Measurements from ENCODE around the gene TMEM108.

TMEM108 gene

DNA sequence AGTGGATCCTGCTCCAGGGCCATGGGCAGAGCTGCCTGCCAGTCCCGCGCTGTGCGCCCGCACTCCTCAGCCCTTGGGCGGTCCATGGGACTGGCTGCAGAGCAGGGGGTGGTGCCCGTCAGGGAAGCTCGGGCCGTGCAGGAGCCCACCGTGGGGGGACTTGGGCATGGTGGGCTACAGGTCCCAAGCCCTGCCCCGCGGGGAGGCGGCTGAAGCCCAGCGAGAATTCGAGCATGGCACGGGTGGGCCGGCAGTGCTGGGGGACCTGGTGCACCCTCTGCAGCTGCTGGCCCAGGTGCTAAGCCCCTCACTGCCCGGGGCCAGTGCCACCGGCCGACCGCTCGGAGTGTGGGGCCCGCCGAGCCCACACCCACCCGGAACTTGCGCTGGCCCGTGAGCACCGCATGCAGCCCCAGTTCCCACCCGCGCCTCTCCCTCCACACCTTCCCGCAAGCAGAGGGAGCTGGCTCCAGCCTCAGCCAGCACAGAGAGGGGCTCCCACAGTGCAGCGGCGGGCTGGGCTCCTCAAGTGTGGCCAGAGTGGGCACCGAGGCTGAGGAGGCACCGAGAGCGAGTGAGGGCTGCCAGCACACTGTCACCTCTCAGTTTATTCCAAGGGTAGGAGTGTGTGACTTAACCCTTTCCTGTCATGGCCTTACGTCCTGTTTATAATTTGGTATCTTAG, 129.3 kb downstream of the TMEM108 start:
- Histone ChIP-seq H3K36me3 (ENCODE audit: insufficient read depth, low read length) (no peaks in the 10 kb centered on the region), H4K20me1 (ENCODE audit: insufficient read depth, low read length) (no peaks in the 10 kb centered on the region), H2AFZ (ENCODE audit: low read depth, low read length) (no peak overlapping the region), H3K4me1 (ENCODE audit: insufficient read depth, low read length) (no peaks in the 10 kb centered on the region), H3K27me3 (ENCODE audit: insufficient read depth, low read length, poor library complexity) (no peaks in the 10 kb centered on the region), H3K4me2 (ENCODE audit: insufficient read depth, low read length) (no peak overlapping the region), H3K9ac (ENCODE audit: low read depth, low read length) (no peak overlapping the region), H3K27ac (ENCODE audit: low read length) (no peak overlapping the region), H3K79me2 (ENCODE audit: insufficient read depth, low read length) (no peaks in the 10 kb centered on the region), H3K9me3 (ENCODE audit: insufficient read depth, low read length, severe bottlenecking) (no peaks in the 10 kb centered on the region), H3K4me3 (ENCODE audit: low read depth in 1 of 2, low read length in 2 of 2) (no peak overlapping the region)
- TF ChIP-seq EZH2 (IDR thresholded peaks at IDR 0.05; ENCODE audit: borderline replicate concordance, low read depth, low read length, severe bottlenecking), result no peak
- TF ChIP-seq, protein P1, sequence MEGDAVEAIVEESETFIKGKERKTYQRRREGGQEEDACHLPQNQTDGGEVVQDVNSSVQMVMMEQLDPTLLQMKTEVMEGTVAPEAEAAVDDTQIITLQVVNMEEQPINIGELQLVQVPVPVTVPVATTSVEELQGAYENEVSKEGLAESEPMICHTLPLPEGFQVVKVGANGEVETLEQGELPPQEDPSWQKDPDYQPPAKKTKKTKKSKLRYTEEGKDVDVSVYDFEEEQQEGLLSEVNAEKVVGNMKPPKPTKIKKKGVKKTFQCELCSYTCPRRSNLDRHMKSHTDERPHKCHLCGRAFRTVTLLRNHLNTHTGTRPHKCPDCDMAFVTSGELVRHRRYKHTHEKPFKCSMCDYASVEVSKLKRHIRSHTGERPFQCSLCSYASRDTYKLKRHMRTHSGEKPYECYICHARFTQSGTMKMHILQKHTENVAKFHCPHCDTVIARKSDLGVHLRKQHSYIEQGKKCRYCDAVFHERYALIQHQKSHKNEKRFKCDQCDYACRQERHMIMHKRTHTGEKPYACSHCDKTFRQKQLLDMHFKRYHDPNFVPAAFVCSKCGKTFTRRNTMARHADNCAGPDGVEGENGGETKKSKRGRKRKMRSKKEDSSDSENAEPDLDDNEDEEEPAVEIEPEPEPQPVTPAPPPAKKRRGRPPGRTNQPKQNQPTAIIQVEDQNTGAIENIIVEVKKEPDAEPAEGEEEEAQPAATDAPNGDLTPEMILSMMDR (IDR thresholded peaks at IDR 0.05; ENCODE audit: borderline replicate concordance, extremely low read depth, low read length, poor library complexity, severe bottlenecking), result no peak
- DNase-seq (no peak), ATAC-seq (ENCODE audit: insufficient read depth, low read depth) (no peak)

DNA sequence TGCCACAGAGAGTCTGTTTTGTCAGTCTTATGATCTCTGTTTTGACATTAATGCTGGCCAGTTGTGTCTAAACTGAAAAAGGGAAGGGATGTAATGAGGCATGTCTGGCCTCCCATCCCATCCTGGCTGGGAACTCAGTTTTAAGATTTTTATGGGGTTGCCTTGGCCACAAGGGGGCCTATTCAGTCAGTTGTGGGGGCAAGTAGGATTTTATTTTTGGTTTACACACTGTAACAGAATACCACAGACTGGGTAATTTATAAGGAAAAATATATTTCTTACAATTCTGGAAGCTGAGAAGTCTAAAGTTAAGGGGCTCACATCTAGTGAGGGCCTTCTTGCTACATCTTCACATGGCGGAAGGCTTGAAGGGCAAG, 129.8 kb downstream of the TMEM108 start:
- DNase-seq (no peak), ATAC-seq (ENCODE audit: insufficient read depth, low read depth) (no peak)
- no peak overlapping the region for H3K4me2 ChIP-seq (ENCODE audit: insufficient read depth, low read length)
- H3K4me1 ChIP-seq (ENCODE audit: insufficient read depth, low read length), result no peaks in the 10 kb centered on the region
- no peak overlapping the region for H3K4me3 ChIP-seq (ENCODE audit: low read depth in 1 of 2, low read length in 2 of 2)
- H2AFZ ChIP-seq (ENCODE audit: low read depth, low read length), result no peak overlapping the region
- no peaks in the 10 kb centered on the region for H4K20me1 ChIP-seq (ENCODE audit: insufficient read depth, low read length)
- no peak overlapping the region for H3K27ac ChIP-seq (ENCODE audit: low read length)
- no peak overlapping the region for H3K9ac ChIP-seq (ENCODE audit: low read depth, low read length)
- no peak for TF ChIP-seq EZH2 (IDR thresholded peaks at IDR 0.05; ENCODE audit: borderline replicate concordance, low read depth, low read length, severe bottlenecking)
- TF ChIP-seq, protein P1 (IDR thresholded peaks at IDR 0.05; ENCODE audit: borderline replicate concordance, extremely low read depth, low read length, poor library complexity, severe bottlenecking), result no peak
- no peaks in the 10 kb centered on the region for H3K27me3 ChIP-seq (ENCODE audit: insufficient read depth, low read length, poor library complexity)
- no peaks in the 10 kb centered on the region for H3K79me2 ChIP-seq (ENCODE audit: insufficient read depth, low read length)
- H3K9me3 ChIP-seq (ENCODE audit: insufficient read depth, low read length, severe bottlenecking), result no peaks in the 10 kb centered on the region
- H3K36me3 ChIP-seq (ENCODE audit: insufficient read depth, low read length), result no peaks in the 10 kb centered on the region

DNA sequence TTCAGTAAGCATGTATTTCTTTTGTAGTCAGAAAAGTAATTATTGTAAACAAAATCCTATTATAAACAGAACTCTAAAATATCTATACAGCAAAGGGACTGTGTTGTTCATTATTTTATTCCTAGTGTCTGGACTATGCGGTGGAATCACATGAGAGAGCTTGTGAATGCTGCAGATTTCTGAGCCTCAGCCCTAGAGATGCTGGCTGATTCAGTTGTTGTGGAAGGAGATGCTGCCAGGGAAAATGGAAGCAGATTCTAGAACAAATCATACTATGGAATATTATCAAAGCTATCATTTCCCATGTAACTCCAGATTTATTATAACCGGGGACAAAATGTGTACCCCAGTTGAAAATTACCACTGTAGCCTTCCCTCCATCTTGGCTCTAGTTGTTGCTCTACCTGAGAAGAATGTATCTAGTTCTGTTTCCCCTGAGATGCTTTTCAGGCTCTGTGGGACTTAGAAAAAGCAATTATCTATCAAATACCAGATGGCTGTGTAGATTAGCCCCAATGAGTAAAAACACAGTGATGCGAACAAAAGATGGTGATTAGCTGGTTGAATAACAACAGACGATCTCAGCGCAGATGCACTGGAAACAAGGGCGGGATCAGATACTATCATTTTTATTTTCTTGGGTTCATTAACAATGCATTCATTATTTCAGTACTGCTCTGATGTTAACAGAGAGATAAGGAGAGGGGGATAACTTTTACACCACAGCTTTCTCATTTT, 131.3 kb downstream of the TMEM108 start:
- no peaks in the 10 kb centered on the region for H3K27me3 ChIP-seq (ENCODE audit: insufficient read depth, low read length, poor library complexity)
- H3K79me2 ChIP-seq (ENCODE audit: insufficient read depth, low read length), result no peaks in the 10 kb centered on the region
- no peak overlapping the region for H3K27ac ChIP-seq (ENCODE audit: low read length)
- no peaks in the 10 kb centered on the region for H3K9me3 ChIP-seq (ENCODE audit: insufficient read depth, low read length, severe bottlenecking)
- H2AFZ ChIP-seq (ENCODE audit: low read depth, low read length), result no peak overlapping the region
- no peak overlapping the region for H3K4me3 ChIP-seq (ENCODE audit: low read depth in 1 of 2, low read length in 2 of 2)
- no peaks in the 10 kb centered on the region for H3K4me1 ChIP-seq (ENCODE audit: insufficient read depth, low read length)
- TF ChIP-seq EZH2 (IDR thresholded peaks at IDR 0.05; ENCODE audit: borderline replicate concordance, low read depth, low read length, severe bottlenecking), result no peak
- TF ChIP-seq, protein P1 (IDR thresholded peaks at IDR 0.05; ENCODE audit: borderline replicate concordance, extremely low read depth, low read length, poor library complexity, severe bottlenecking), result no peak
- ATAC-seq (ENCODE audit: insufficient read depth, low read depth), result no peak
- H4K20me1 ChIP-seq (ENCODE audit: insufficient read depth, low read length), result no peaks in the 10 kb centered on the region
- H3K36me3 ChIP-seq (ENCODE audit: insufficient read depth, low read length), result no peaks in the 10 kb centered on the region
- DNase-seq, result no peak
- no peak overlapping the region for H3K9ac ChIP-seq (ENCODE audit: low read depth, low read length)
- no peak overlapping the region for H3K4me2 ChIP-seq (ENCODE audit: insufficient read depth, low read length)

Data from DND-41 (cell line).